GM12865 (cell line): ENCODE measurements around the gene MDM4.

Experiments
- DNase-seq: peaks from one replicate; pipeline ENCODE4 v3.0.0; 2010; ENCODE audit warnings: low read depth
- H3K4me3 ChIP-seq: 2 replicates; pipeline ENCODE4 v1.5.1; 2011; ENCODE audit warnings: mild to moderate bottlenecking, low read depth, low read length, control low read depth
- TF ChIP-seq, protein P1 (sequence below): IDR thresholded peaks from 2 replicates; pipeline ENCODE4 v1.5.1; 2011; ENCODE audit warnings: low read length, control low read depth, low read depth, inconsistent platforms; ENCODE audit not compliant: insufficient read depth; ENCODE audit errors: missing control alignments

The MDM4 gene

GRCh38 chr1:204599596-204599995 lies 83.4 kb downstream of the MDM4 start:
- TF ChIP-seq, protein P1, sequence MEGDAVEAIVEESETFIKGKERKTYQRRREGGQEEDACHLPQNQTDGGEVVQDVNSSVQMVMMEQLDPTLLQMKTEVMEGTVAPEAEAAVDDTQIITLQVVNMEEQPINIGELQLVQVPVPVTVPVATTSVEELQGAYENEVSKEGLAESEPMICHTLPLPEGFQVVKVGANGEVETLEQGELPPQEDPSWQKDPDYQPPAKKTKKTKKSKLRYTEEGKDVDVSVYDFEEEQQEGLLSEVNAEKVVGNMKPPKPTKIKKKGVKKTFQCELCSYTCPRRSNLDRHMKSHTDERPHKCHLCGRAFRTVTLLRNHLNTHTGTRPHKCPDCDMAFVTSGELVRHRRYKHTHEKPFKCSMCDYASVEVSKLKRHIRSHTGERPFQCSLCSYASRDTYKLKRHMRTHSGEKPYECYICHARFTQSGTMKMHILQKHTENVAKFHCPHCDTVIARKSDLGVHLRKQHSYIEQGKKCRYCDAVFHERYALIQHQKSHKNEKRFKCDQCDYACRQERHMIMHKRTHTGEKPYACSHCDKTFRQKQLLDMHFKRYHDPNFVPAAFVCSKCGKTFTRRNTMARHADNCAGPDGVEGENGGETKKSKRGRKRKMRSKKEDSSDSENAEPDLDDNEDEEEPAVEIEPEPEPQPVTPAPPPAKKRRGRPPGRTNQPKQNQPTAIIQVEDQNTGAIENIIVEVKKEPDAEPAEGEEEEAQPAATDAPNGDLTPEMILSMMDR = no peak
- H3K4me3 ChIP-seq = no peak overlapping the region
- no peak for DNase-seq

GRCh38 chr1:204600203-204600602 lies 84.0 kb downstream of the MDM4 start:
- H3K4me3 ChIP-seq = no peak overlapping the region
- TF ChIP-seq, protein P1 = no peak
- no peak for DNase-seq

DNA sequence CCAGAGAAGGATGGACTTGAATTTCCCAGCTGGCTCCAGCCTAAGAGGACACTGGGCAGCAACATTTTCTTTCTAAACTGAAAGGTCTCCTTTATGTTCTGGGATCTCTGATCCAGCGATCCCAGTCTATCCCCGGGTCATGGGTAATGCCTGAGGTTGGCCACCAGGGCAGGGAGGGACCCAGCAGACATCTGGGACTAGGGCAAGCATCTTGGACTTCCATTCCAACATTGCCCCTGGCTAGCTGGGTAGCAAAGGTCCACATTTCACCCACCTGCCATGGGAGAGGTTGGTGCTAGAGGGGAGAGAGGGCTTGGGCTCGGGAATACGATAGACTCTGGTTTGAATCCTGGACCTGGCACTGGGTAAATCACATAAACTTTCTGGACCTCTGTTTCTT lies 84.8 kb downstream of the MDM4 start:
- H3K4me3 ChIP-seq = no peak overlapping the region
- TF ChIP-seq, protein P1 = peak; percentile 26
- DNase-seq = no peak

DNA sequence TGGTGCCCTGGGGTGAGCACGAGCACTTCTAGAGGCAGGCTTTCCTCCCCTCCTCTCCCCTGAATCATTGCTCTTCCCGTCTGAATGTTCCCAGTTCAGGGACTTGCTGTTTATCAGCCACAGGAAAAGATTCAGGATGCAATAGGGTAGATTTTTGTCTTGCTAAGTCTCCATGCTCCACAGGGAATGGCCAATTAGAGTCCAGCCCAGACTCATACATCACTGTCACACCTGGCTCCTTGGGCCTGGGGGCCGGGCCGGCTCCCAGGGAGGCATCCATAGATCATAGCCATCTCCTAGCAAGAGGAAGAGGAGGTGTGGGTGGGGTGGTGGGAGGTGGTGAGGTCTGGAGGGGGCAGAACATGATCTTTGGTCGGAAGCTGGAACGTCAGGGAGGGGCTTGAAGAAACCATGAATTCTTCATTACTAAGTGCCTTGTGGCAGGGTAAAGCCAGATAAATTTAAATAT lies 85.9 kb downstream of the MDM4 start:
- TF ChIP-seq, protein P1 = no peak
- DNase-seq = no peak
- H3K4me3 ChIP-seq = no peak overlapping the region

DNA sequence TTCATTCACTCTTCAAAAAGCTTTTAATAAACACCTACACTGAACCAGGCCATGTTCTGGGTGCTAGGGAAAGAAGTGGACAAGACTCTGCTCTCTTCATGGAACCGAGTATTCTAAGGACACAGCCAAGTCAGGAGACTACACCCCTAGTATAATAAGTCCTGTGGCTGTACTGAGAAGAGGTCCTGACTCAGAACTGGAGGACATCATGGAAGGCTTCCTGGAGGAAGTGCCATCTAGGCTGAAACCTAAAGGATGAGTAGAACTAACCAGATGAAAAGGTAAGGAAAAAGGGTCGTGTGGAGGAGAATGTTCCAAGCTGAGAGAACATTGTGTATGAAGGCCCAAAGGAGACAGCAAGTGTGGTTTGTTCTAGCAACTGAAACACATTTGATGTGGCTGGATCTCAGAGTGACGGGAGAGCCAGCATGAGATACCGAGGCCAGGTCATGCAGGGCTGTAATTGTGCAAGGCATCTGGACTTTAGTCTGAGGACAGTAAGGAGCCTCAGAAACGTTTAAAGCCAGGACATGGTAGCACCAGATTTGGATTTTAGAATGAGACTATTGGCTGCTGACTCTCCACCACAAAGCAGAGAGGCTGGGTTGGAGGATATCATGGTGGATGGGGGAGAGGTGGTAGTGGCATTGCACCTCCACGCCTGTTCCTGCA lies 86.8 kb downstream of the MDM4 start:
- TF ChIP-seq, protein P1 = no peak
- H3K4me3 ChIP-seq = no peak overlapping the region

DNA sequence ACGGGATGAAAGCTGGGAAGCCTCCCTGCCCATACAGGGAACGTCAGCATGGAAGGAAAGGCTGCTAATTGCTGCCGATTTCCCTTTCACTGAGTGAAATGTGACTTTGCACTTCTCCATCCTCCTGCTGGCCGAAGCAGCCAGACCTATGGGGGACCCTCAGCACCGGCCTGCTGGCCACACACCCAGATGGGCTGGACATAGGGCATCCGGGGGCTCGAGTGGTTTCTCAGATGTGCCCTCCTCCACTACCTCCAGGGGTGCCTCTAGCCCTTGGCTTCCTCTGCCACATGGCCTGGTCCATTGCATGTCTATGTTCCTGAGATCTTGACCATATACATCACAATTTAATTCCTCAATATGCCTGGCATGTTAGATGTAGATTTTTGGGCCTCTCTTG lies 89.6 kb downstream of the MDM4 start:
- DNase-seq = no peak
- TF ChIP-seq, protein P1 = no peak
- H3K4me3 ChIP-seq = no peak overlapping the region

More for the DNA sequence above, 86.8 kb downstream of the MDM4 start:
- no peak for DNase-seq
